ENCODE data around the gene CLDN14.

CLDN14 gene

DNA sequence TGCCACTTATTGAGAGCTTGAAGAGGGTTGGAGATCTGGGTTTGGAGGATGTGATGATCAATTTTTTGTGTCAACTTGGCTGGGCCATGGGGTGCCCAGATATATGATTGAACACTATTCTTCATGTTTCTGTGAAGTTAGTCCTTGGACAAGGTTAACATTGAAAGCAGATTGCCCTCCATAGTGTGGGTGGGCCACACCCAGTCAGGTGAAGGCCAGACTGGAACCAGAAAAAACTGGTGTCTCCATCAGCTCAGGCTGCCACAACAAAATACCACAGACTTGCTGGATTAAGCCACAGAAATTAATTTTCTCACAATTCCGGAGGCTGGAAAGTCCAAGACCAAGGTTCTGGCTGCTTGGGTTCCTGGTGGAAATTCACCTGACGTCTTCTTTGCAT is 7.5 kb downstream of the CLDN14 start:
- DNase-seq, result no peak

DNA sequence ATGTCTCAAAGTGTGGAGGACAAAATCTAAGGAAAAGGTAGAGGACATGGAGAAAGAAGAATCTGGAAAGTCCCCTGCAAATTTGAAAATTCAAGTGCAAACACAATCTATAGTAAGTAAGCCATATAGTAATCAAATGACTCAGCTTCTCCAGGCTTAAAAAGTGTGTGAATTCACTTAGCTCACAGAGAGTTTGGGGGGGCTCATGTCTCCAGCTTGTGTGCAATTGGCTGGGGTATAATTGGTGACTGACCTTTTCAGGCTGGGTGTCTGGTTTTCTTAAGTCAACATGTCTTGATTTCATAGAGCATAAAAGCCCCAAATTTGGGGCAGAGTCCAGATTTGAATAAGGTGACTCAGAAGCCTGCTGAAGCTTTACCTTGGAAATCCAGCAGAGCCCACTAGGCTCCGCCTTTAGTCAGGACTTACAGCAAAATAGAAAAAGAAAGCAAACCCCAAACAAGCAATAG is 8.6 kb downstream of the CLDN14 start:
- no peak for DNase-seq

DNA sequence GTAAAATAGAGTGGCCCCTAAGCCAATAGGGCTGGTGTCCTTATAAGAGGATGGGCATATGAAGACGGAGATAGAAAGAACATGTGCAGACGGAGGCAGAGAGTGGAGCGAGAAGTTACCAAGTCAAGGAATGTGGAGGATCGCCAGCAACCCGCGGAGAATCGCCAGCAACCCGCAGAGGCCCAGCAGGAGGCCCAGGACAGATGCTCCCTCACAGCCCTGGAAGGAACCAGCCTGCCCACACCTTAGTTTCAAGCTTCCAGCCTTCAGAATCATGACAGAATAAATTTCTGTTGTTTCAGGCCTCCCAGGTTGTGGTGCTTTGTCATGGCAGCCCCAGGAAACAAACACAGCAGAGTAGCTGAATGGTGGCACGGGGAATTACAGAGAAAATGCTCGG is 9.6 kb downstream of the CLDN14 start:
- no peak for DNase-seq

DNA sequence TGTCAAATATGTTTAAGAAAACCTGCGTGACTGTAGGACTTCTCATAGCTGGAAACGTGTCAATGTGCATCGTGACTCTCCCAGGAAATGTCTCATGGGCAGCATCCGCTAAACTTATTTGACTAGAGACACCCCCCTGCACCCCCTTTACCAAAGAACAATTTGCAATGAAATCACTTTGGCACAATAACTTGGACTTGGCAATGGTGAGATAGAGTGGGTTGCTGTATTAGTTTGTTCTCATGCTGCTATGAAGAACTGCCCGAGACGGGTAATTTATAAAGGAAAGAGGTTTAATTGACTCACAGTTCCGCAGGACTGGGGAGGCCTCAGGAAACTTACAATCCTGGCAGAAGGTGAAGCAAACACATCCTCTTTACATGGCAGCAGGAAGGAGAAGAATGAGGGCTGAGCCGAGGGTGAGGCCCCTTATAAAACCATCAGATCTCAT is 13.8 kb downstream of the CLDN14 start:
- no peak for DNase-seq

DNA sequence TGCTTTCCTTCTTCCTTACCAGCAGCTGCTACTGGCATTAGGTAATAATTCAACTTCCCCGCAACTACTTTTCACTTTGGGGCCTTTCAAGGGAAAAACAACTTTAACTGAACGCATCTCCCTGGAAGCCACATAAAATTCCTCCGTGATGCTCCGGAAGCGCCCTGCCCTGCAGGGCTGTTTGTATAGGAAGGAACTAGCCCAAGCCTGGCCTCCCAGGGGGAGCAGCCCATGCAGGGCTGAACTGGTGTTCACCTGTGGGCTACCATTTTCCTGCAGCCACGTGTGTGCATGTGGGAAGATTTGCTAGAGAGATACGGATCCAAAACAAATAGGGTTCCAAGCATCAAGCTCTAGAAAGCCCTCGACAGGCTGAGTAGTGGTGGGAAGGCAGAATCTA is 14.4 kb downstream of the CLDN14 start:
- no peak for DNase-seq

DNA sequence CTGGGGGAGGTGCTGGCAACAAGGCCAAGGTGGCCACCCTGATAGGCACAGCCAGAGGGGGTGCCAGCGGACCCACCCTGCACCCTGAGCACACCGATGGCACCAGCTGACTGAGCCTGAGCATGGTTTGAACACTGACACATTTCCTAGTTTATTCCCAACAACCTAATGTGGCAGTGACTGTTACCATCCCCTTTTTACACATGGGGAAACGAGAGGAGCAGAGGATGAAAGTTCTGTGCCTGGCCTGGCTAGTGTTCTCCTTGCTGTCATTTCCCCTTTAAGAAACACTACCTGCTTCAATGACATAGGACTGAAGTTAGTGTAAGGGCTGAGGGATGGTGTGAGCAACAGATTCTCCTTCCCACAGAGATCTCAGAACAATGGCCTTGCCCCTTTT is 15.3 kb downstream of the CLDN14 start:
- DNase-seq, result no peak

DNA sequence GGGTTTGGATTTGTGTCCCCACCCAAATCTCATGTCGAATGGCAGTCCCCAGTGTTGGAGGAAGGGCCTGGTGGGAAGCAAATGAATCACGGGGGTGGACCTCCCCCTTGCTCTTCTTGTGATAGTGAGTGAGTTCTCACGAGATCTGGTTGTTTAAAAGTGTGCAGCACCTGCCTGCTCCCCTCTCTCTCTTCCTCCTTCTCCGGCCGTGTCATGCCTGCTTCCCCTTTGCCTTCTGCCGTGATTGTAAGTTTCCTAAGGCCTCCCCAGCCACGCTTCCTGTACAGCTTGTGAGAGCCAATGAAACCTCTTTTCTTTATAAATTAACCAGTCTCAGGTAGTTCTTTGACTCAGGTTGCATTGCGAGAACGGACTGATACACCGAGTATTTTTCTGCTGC is 15.9 kb downstream of the CLDN14 start:
- DNase-seq, result no peak

DNA sequence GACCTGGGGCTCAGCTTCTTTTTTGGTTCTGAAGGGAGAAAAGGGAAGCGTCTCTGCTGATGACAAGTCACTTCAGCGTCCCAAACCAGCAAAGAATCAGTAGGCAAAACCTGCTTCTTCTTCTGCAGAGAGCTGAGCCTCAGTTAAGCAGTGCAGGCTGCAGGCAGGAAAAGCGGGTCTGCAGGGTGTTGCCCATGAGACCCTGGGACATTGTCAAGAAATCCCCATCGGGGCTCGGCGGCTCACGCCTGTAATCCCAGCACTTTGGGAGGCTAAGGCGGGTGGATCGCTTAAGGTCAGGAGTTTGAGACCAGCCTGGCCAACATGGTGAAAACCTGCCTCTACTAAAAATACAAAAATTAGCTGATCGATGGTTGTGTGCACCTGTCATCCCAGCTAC is 16.7 kb downstream of the CLDN14 start:
- DNase-seq, result no peak

DNA sequence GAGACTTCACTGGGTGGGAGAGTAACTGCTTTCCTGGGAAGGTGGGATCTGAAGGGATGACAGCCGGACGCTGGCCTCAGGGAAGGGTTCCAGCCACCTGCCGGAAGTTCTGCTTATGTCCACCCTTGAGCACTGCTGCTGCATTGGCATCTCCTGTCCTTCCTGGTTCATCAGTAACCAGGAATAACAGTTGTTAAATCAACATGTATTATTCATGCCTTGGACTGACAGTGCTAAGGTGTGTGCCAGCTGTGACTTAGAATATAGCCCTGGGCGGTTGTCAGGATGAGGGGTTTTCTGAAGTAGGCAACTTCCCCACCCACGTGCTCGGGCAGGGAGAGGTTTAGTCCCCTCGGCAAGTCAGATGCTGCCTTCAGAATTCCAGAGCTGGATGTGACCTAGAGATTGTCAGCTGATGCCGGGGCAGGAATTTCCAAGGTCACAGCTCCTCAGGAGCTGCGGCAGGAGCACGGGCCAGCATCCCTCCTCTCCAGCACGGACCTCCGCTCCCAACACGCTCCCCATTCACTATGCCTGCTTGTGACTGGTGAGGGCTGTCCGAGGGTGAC is 17.9 kb downstream of the CLDN14 start:
- no peak for DNase-seq

DNA sequence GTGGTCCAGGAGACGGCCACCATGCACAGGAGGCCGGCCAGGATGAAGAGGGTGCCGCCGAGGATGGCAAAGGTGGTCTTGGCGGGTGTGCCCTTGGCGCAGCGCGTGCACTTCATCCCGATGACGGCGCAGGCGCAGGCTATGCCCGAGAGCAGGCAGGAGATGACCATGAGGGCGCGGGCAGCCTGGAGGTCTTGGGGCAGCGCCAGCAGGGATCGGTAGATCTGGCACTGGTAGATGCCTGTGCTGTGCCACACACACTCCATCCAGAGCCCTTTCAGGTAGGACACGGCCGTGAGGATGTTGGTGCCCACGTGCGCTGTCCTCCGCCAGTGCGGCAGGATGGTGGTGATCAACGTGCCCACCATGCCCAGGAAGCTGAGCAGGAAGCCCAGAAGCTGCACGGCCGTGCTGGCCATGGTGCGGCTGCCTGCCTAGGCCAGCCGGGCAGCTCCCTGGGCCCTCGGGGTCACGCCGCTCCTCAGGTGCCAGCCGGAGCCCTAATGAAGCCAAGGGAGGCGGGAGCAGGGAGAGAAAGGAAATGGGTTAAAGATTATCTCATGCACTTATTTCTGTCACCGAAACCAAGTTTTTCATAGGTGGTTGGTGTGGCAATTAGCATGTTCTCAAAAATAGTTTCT is 18.5 kb downstream of the CLDN14 start:
- no peak for DNase-seq

DNA sequence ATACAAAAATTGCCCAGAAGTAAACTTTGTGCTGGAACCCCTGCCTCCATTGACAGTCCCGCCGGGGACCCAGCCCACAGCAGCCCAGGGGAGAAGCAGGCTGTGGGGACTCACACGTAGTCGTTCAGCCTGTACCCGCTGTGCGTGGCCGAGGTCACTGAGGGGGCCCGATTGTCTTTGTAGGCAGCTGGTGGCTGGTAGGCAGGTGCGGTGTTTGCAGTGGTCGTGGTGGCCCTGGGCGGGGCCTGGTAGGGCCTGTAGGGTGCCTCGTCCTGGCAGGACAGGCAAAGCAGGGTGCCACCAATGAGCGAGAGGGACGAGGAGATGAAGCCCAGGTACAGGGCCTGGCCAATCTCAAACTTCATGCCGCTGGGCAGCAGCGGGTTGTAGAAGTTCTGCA is 19.1 kb downstream of the CLDN14 start:
- DNase-seq, result no peak

DNA sequence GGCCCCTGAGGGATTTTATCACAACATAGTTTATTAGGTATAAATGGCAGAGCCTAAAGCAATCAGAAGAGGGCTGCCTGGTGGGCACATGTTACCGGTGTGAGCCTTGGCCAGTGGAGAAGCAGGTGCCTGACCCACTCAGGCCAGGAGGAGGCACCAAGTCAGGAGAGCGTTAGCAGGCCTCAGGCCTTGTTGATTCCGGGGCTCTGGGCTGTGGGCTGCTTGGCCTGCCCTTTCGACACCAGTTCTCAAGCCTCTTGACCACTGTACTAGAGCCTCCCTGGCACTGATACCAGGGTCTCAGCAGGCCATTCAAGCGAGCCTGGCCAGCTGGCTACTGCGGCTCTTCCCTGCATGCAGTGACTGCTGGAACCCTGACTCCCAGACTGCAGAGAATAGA is 20.8 kb downstream of the CLDN14 start:
- peak in 2 of 58 donors; percentile 5 to 6 for DNase-seq

DNA sequence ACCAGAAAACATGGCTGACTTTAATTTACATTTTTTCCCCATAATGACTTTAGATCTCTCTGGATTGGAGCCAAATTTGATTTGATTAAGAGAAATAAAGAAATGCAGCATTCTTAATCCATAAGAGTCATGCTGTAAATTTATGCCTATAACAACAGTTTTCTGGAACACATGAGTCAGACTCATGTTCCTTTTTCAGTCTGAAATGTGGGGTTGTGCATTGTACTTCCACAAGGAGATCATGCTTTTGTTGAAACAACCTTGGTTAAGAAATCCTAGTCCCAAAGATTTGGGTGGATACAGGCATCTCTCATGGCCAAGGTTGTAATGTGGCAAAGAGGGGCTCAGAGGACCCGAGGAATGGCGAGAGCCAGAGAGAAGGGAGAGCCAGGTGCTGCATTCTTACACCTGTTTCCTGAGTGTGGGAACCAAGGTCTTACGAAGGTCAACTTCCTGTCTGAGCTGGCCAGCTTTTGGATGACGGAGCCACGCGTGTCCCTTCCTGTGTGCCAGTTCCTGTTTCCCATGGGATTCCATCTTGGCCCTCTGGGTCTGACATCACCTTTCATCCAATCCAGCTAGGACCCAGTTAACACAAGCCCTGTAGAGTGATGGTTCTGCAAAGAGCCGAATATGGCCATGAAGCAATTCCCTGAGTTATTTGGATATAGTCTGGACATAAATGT is 23.1 kb downstream of the CLDN14 start:
- no peak for DNase-seq

DNA sequence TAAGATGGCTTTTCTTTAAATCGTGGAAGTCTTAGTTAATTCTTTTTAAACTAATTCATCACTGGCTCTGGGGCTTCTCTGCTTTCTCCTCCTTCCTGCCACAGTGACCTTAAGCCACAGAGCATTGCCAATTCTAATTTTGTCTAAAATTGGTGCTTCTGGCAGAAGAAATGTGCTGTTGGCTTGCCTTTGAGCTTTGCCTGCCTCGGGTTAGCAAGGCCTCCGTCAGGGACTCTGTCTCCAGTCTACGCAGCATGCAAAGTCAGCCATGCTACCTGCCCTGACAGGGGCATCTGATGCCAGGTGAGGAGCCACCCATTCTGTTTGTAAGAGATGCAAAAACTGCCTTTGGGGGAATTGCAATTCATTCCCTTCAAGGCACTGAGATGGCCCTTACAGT is 25.2 kb downstream of the CLDN14 start:
- no peak for DNase-seq

DNA sequence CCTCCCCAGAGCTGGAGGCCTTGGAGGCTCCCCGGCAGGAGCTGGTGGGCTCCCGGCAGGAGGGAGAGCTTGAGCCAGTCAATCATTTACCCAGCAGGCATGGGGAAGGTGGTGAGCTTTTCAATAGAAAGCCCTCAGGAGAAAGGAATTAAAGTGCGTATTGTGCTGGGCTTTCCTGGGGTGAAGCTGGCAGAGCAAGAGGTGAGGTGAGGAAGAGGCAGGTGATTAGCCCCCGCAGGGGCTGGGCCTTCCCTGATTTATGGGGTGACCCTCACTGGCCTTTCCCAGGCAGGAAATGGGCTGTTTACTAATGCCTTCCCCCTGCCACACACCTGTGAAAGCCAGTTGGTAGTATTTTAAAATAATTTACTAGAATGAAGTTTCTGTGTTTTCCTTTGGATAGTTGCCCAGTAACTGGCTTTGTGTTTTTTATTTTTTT is 25.8 kb downstream of the CLDN14 start:
- no peak for DNase-seq

DNA sequence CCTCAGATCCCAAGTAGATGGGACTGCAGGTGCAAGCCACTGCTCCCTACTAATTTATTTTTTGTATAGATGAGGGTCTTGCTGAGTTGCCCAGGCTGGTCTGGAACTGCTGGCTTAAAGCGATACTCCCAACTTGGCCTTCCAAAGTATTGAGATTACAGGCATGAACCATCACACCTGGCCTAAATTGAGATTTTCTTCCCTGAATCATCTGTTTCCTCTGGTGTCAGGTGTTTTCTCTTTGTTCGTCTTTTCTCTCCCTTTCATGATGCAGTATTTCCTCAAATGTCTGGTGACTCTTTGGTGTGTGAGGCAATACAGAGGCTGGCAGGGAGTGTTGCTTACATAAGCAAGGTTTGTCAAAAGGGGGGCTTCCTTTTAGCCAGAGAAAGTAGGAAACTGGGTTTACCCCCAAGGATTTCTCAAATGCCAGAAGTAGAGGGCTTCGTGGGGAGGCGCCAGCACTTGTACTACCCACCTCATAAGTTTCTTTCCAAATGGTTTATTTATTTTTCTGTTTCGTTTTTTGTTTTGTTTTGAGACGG is 27.6 kb downstream of the CLDN14 start:
- DNase-seq, result no peak

DNA sequence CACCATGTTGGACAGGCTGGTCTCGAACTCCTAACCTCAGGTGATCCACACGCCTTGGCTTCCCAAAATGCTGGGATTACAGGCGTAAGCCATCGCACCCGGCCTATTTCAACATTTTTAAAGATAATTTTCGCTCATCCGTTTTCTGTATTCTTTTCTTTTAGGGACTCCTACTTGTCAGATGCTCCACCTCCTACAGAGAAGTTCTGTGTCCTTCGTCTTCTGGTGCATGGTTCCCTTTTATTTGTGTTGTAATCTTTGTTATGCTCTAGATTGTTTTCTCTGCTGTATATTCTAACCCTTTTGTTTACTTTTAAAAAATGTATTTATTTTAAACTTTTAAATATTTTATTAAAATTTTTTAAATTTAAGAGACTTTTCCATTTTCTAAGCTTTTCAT is 28.4 kb downstream of the CLDN14 start:
- DNase-seq, result no peak

DNA sequence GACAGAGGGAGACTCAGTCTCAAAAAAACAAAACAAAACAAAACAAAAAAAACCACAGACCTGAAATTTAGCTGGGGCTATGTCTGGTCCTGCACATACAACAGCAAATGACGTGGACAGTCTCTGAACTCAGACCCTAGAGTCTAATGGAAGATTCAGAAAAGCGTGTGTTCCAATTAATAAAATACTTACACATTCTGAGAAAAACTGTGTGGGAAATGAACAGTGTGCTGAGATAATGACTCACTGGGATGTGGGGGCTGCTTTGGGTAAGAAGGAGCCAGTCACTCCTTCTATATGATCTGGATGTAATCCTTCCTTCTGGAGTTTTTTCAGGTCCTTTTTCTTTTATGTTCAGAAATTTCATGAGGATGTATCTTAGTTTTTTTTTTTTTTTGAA is 29.4 kb downstream of the CLDN14 start:
- no peak for DNase-seq

DNA sequence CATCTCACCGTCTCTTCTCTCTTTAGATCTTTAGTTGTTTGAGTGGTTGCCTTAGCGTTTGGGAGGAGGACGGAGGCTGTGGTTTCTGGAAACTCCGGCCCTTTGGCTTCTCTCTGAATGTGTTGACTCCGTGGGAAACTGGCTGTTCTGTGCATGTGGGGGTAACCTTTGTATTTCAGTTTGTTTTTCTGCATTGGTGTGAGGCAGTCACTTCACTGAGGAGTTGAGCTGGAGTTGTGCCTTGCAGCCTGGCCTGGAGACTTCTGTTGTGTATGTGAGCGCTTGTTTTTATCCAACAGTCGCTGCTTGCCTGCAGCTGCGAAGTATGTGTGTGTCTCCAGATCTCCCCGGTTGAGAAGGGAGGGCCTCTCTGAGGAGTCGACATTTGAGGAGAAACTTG is 33.6 kb downstream of the CLDN14 start:
- no peak for DNase-seq

DNA sequence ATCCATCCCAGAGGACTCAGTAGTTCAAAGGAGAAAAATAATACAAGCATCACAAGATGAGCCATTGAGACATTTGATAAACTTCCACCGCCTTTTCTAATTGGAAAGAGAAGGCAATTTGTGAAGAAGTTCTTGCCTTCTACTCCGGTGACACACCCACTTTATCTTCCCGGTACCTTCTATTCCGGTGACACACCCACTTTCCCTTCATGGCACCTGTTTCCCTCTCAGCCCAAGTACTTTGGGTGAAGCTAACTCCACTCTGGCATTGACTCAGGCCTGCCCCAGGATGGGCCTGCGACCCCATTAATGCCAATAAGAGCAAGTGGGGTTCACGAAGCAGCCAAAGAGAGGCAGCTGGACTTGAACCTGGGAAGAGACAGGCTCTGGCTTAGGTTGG is 38.2 kb downstream of the CLDN14 start:
- no peak for DNase-seq

DNA sequence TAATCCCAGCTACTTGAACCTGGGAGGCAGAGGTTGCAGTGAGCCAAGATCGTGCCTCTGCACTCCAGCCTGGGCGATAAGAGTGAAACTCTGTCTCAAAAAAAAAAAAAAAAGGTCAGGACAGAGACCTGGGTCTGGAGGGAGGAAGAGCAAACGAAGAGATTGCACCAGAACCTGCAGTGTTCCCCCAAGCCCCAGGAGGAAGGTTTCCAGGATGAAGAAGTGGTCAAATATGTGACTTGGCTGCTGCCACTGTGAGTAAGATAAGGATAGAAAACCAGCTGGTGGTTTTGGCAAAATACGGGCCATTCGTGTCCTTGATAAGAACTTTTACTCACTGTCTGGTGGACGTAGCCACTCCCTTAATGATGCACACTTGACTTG is 42.2 kb downstream of the CLDN14 start:
- DNase-seq, result no peak
